HG03139 (cell line): ENCODE measurements around the gene TEX54.
"Not testable (repeated sequence)": the region's sequence is repeated elsewhere in the genome, so short reads cannot be mapped to it uniquely, and the experiment has no call there.

ENCODE experiments used
- ATAC-seq: cut with Tn5 transposase; IDR thresholded peaks from one replicate; pipeline ENCODE4 v1.9.1; 2021; ENCODE audit not compliant: unreplicated experiment

Gene TEX54

DNA sequence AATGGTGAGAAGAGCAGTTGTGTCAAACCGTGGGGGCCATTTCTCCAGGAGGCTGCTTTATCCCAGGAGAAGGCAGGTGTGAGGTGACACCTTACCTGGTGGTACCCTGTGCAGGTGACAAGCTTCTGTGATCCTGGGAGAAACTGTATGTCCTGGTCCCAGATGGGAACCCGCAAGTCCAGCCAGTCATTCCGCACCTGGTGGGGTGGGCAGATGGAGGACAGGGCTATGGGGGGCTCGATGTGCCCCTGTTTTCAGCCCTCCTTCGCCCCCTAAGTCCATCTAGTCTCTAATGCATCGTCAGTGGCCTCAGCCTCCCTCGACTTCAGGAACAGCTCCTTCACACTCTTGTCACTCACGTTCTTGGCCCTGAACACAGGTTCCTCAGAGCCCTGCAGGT is 2.7 kb upstream of the TEX54 start:
- ATAC-seq = no peak

DNA sequence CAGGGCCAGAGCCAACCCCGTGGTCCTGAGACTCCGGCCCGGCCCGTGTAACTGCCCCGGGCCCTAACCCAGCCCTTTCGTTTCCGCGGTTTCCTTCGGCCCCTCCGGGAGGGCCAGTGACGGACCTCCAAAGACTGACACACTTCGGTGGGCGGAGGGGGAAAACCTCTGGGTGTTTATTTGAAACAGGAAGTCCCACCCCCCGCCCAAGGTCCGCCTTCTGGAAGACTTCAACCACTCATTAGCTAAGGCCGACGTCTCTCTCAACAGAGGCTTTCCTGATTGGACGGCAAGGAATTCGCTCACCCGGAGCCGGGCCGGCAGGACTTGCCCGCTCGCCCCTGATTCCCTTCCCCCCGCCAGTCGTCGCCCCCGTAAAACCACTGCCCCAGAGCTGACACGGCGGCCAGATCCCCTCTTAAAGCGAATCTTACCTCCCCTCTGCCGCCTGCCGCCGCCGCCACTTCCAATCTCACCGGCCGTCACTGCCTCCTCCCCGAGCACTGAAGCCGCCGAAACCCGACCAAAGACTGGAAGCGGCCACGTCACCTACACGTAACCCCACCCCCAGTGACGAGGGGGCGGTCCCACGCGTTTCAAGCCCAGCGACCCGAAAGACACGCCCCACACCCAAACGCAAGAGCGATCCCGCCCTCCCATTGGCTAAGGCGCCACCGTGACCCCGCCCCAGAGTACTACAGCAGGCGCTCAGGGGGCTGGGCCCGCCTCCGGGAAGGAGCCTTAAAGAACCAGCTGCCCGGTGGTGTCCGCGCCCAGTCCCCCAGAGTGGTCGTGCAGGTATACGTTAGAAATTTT is 913 bp downstream of the TEX54 start, which contains the start of gene STX5:
Gene STX5 (minus strand): TSS at position 532 of the 816 bp plus-strand sequence. CDS start 808 bp downstream, outside the sequence.
- peak; percentile 81 for ATAC-seq

DNA sequence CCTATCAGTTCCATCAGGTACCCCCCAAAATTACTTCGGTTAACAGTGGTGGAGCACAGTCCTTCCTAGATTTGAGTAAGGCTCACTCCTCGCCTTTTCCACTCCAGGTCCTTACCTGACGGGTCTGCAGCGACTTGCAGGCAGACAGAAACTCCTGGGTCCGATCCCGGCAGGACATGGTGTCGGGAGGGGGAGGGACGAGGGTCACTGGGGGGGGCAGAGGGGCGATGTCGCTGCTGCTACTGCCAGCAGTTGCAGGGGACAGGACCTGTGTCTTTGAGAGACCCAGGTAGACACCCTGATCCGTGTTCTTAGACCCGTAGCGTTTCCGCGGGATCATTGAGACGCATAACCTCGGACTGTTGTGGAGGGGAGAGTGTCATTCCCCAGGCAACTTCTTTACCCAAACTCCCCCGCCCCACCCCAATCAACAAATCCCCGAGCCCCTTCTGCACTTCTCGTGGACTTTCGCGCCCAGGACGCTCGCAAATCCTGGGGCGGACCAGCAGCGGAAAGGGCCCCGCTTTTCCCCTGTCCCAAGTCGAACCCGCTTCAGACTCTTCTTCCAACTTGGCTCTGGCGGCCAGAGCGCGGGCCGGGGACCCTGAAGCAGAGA is 1.6 kb downstream of the TEX54 start:
- ATAC-seq = no peak

DNA sequence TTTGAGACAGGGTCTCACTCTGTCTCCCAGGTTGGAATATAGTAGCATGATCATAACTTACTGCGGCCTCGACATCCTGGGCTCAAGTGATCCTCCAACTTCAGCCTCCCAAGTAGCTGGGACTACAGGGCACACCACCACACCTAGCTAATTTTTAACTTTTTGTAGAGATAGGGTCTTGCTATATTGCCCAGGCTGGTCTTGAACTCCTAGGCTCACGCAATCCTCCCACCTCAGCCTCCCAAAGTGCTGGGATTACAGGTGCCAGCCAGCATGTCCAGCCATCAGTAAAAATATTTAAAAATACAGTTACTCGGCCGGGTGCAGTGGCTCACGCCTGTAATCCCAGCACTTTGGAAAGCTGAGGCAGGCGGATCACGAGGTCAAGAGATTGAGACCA is 4.5 kb downstream of the TEX54 start:
- ATAC-seq = not testable (repeated sequence)

DNA sequence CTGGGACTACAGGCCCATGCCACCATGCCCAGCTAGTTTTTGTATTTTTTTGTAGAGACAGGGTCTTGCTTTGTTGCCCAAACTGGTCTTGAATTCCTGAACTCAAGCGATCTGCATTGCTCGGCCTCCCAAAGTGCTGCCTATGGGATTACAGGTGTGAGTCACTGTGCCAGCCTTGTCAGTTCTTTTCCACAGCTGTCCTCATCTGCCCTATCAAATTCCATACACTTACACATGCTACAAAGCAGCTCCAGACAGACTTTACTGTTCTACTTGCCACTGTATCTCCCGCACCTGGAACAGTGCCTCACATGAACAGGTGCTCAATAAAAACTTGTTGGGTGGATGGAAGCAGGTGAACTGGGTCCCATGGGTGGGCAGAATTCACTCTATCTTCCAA is 9.0 kb downstream of the TEX54 start:
- ATAC-seq = no peak

DNA sequence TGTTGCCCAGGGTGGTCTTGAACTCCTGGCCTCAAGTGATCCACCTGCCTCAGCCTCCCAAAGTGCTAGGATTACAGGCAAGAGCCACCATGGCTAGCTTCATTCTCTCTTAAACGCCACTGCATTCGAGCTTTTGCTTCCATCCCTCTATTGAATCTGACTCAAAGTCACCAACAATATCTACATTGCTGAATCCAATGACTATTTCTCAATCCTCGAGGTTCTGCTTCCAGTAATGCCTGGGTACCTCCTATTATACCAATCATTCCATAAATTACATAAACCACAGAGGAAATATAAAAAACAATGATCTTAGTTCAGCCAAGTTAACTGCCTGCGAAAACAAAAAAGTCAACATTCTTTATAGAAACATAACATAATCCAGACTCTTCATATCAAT is 15.5 kb downstream of the TEX54 start:
- ATAC-seq = no peak

DNA sequence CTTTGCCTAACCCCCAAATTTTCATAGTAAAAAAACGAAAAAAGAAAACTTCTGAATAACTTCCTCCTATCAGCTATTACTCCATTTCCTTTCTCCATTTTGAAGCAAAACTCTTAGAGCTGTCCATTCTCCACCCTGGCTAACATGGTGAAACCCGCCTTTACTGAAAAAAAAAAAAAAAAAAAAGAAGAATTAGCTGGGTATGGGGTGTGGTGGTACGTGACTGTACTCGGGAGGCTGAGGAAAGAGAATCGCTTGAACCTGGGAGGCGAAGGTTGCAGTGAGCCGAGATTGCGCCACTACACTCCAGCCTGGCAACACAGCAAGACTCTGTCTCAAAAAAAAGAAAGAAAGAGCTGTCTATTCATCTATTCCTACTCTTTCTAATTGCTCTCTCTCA is 16.1 kb downstream of the TEX54 start:
- ATAC-seq = no peak

DNA sequence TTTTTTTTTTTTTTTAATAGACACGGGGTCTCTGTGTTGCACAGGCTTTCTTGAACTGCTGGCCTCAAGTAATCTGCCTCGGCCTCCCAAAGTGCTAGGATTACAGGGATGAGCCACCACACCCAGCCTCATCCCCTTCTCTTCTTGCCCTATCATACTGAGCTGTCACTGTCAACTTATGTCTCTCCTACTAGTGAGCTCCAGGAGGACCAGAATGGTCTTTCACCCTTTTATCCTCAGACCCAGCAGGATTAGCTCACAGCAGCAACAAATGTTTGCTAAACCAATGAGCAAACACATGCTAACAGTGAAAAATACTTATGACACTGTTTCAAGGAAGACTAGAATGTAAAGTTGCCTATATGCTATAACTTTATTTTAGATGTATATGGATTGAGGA is 21.0 kb downstream of the TEX54 start:
- ATAC-seq = no peak

DNA sequence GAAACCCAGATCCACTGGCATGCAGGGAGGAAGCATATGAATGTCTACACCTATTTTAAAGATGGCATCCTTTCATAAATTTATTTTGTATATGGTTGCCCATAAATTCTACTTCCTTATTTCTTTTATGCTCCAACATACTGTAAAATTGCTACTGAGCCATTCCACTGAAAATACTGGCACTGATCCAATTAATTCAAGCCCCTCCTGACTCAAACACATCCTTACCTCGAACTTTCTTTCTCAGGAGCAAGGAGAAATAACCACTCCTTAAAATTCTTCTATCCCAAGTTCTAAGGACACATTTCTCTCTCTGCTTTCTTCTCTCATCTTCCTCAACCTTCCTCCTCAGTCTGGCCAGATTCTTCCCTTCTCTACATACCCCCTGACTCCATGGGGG is 21.9 kb downstream of the TEX54 start:
- no peak for ATAC-seq

DNA sequence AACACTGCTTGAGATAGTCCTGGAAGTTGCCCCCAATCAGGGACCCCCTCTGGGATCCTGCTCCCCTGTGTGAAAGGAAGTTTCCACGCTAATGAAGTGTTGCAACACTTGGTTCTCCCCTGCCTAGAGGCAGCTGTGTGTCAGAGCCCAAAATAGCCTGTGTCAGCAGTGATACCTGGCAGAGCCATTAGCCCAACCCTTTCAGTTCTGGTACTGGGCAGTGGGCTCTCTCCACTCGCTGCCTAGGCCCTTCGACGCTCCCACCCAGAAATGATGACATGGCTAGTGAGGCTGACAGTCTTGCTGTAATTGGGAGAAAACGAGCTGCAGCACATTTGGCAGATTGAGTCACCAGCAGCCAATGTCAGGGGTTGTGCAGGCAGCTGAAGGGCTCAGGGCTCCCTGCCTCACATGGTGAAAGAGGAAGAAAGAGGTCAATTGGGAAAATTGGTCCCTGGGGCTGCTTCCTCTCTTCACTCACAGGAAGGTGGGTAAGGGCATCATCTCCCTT is 26.0 kb downstream of the TEX54 start:
- no peak for ATAC-seq

DNA sequence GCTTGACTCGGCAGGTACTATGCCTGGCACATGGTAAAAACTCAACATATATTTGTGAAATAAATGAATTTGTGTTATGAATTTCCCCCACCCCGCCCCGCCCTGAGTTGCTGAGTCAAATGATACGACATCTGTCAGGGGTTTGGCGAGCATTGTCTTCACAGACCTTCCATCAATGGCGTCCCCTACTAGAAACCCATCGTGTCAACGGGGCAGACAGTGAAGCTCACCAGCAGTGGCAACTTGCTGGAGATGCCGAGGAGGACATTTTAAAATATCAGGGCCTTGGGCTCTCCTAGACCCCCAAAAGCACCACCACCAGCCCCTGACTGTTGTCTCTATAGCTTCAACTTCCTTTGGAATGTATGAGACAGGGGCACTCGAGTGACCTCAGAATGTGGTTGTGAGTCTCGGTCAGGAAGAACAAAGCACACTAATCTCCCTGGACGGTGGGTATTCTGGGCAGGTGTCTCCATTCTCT is 26.6 kb downstream of the TEX54 start:
- no peak for ATAC-seq

DNA sequence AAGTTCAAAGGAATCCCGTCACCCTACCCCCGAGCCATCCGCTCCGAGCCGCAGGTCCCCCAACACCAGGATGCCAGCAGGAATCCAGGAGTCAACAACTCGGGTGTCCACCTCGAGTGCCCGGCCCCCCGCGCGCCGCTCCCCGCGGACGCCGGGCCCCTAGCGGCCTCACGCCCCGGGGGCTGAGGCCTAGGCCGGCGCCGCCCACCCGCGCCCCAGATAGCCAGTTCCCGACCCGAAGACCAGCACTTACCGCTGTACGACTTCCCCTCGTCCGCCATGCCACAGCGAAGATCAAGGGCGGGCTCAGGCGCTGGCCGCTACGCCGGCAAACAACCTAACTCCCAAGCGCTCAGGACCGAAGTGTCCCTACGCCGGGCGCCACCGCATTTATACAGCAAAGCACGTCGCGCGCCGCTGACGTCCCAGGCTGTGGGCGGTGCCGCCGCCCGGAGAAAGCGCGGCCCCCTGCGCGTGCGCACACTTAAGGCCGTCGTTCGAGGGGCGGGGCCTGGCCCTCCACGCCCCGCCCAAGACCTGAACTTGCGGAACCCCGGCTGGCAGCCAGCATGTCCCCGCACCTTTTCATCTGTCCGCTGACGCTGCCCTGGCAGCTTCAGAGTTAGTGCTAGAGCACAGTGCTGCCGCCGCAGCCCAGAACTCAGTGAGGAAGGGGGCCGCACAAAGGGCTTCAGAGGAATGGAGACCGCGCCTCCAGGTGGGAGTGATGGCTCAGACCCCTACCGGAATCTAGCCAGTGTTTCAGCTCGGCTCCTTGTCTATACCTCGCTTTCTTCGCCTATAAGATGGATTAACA is 27.4 kb downstream of the TEX54 start, which contains the start of gene NXF1:
Gene NXF1 (minus strand): TSS at position 365 of the 817 bp plus-strand sequence. CDS start 84 bp downstream, at position 281.
- peak; percentile 78 for ATAC-seq

DNA sequence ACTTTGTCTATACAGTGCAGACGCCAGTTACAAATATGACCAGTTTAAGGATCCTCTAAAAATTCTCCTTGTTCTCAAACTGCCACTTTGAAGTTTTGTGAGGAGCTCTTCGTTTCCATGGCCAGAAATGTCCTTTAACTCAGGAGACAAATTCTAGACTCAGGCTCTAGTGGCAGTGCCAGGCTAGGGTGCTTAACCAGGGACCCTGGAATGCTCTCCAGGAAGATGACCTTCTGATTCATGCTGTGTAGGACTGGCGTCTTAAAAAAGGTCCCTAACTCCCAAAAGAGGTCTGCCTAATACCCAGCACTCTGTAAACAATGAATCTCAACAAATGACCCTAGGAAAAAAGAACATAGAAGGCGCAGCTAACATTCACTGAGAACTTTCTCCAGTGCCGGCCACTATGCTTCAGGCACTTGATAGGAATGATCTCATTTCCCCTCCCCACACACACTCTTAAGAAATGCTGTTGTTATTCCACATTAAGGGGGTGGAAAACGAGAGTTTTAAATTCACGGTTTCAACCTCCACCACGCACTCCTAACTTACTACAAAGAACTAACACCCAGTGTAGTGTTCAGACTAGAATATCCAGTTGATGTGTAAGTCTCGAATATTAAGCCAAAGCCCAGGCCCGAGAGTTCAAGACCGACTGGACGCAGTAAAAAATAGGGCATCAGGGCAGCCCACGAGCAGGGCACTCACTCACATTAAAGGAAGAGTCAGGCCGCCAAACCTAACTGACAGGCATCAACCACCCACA is 28.1 kb downstream of the TEX54 start:
- peak; percentile 10 for ATAC-seq

DNA sequence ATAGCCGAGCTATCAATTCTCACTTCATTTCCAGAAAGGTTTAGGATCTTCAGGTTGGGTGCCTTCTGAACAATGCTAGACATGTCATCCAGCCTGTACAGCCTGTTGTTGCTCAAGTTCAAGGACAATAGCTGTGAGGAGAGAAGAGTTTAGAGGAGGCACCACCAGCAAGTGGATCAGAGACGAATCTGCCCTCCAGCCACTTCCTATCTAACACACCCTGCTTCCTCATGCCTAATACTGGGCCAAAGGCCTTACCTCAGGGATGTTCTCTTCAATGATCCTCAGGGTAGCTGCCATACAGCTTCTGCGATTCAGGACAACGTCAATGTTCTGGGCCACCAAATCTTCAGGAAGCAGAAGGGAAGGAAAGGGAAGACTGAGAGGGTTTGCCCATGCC is 31.6 kb downstream of the TEX54 start:
- no peak for ATAC-seq

DNA sequence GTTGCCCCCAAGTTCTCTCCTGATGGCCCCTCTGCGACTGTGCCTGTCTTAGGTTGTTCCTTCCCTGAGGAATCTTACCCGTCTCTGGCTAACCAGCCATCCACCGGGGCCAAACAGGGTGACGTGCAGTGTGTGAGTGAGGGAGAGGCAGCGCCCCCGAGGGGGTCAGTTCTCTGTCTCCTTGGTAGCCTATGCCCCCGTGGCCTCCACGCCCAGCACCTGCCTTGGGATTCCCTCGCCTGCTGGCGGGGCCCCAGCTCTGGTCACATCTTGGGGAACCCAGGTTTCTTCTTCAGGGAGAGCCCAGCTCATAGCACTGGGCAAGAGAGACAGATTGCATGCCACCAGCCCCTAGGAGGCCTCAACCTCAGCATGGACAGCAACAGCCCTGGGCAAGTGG is 33.2 kb downstream of the TEX54 start:
- ATAC-seq = no peak

DNA sequence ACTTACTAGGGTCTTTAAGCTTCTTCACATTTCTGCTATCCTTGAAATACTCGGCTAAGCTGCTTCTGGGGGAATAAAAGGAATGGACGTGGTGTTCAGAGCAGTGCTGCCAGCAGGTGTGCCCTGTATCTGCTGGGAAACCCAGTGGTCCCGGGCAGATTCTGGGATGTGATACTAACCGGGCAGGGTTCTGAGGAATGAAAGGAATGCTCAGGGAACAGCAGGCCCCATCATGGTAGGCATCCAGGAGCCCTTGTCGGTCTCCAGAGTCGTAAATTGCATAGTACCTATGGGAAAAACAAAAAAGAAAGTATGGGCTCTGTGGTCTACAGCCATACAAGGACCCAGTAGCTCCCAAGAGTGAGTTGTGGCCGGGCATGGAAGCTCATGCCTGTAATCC is 36.4 kb downstream of the TEX54 start:
- ATAC-seq = no peak

DNA sequence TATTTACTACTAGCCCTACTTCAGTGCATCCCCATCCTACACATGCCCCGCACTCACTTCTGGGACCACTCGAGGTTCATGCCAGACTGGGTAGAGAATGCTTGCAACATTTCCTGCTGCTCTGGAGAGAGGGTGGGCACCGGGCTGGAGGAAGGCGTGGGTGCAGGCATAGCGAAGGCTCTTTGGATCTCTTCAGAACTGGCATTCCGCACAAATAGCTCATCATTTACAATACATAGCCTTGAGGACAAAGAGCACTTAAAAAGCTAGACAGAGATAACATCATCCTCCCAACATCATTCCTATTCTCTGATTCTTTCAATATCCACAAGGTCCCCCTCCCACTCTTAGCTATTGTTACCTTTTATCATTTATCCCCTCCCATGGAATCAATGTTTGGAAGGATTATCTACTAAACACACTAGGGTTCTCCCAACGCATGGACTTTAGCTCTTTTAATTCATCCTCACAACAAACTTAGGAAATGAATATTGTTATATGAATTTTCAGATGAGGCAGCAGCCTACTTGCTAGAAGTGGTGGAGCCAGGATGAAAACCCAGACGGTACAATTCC is 38.4 kb downstream of the TEX54 start:
- no peak for ATAC-seq

DNA sequence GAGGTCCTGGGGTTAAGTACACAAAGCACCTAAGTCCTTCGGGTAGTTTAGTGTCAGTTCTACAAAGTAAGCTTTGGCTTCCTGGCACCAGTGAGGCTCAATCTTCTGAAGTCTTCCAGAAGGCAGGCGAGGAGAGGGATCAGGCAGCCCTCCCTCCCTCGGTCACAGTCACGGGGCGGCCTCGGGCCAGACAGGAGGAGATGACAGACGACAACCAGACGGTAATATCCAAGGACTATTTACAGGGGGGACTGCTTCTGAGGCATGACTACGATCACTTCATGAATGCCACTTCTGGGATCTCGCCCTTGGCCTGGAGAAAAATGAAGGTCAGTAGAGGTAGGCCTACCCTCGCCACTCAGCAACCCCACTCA is 40.5 kb downstream of the TEX54 start:
- ATAC-seq = no peak

DNA sequence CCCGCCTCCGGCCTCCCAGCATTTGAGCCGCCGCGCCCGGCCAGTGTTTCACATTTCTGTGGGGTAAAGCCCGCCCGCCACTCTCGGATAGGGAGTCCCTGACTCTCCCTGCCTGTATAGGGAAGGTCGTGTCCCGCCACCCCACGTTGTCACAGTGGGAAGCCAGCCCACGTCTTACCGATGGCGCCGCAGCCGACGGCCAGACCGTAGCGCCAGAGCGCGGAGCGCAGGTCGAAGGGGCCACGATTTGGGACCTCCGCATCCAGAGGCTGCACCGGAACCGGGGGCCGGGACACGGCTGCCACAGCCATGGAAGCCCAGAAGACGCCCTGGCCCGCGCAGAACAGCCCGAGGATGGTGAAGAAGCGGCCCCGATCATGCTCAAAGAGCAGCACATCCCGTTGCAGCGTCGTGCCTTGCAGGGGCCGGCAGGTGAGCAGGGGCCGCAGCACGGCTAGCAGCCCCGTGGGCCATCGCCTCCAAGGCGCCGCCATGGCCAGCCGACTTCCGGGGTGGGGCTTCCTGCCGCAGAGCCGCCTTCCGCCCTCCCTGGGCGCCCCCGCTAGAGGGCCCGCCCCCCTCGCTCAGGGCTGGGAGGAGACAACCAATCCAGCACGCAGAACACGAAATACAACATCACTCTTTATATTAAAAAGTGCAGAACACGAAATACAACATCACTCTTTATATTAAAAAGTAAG is 41.0 kb downstream of the TEX54 start, which contains the start of gene TMEM223:
Gene TMEM223 (minus strand): TSS at position 506 of the 701 bp plus-strand sequence. CDS start 12 bp downstream, at position 494.
- peak; percentile 62 for ATAC-seq
